NCI-H1105 treated with DMSO at 0.1 percent for 48 hours (cell line): Measurements from ENCODE around the gene EHMT1.
"Not testable (repeated sequence)": the region's sequence is repeated elsewhere in the genome, so short reads cannot be mapped to it uniquely, and the experiment has no call there.

Experiments
- DNase-seq: peaks from one replicate; lab custom pipeline; 2025; lab: John Stamatoyannopoulos, UW

Gene EHMT1

DNA sequence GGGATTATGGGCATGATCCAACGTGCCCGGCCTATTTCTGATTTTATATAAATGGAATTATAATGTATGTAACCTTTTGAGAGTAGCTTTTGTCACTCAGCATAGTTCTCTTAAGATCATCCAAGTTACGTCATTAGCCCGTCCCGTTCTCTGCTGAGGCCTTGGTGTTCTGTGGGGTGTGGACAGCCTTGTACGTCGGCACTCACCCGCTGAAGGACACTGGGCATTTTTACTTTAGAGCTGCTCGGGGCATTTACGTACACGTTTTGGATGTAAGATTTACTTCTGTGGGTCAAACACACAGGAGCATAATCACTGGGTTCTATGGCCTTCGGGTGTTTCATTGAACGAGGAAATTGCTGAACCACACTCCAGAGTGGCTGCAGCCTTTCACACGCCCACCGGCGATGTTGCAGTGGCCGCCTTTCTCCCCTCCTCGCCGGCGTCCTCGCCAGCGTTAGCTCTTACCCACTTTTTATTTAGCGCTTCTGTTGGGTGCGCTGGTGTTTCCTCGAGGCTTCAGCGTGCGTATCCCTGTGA lies 101.8 kb downstream of the EHMT1 start:
- DNase-seq = no peak

DNA sequence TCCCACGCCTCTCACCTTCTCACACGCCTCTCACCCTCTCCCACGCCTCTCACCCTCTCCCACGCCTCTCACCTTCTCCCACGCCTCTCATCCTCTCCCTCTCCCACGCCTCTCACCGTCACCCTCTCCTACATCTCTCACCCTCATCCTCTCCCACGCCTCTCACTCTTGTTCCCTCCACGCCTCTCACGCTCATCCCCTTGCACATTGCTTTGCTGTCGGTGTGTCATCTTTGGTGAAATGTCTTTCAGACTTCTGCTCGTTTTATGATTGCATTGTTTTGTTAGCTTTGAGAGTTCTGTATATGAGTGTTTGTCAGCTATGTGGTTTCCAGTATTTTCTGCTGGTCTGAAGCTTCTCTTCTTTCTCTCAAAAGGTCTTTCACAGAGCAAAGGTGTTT lies 102.7 kb downstream of the EHMT1 start:
- DNase-seq = no peak

DNA sequence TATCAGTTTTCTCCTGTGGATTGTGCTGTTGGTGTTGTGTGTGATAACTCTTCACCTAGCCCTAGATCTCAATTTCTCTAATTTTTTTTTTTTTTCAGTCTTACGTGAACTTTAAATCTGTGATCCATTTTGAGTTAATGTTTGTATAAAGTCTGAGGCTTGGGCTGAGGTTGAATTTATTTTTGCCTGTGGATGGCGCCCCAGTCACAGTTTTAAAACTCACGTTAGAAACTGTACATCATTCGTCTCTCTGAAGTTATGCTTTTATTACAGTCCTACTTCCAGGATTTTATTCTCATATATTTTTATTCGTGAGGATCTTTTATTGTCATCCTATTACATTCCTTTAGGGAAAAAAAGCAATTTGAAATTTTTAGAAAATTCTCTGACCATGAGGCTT lies 103.1 kb downstream of the EHMT1 start:
- DNase-seq = no peak

DNA sequence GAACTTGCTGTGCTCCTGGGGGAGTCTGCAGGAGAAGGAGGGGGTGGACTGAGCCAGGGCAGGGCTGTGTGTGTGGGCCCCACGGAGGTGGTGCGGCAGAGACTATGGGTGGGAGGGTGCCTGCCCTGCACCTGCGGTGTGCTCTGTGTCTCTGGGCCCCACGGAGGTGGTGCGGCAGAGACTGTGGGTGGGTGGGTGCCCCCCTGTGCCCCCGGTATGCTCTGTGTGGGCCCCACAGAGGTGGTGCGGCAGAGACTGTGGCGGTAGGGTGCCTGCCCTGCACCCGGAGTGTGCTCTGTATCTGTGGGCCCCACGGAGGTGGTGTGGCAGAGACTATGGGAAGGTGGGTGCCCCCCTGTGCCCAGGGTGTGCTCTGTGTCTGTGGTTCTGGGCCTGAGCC lies 103.7 kb downstream of the EHMT1 start:
- DNase-seq = no peak

DNA sequence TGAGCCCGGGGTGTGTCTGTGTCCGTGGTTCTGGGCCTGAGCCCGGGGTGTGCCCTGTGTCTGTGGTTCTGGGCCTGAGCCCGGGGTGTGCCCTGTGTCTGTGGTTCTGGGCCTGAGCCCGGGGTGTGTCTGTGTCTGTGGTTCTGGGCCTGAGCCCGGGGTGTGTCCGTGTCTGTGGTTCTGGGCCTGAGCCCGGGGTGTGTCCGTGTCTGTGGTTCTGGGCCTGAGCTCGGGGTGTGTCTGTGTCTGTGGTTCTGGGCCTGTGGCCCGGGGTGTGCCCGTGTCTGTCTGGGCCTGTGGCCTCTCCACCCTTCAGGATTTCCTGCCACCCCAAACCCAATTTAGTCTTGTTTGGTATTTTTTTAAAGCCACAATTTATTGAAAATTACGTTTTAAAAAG lies 104.6 kb downstream of the EHMT1 start:
- not testable (repeated sequence) for DNase-seq

DNA sequence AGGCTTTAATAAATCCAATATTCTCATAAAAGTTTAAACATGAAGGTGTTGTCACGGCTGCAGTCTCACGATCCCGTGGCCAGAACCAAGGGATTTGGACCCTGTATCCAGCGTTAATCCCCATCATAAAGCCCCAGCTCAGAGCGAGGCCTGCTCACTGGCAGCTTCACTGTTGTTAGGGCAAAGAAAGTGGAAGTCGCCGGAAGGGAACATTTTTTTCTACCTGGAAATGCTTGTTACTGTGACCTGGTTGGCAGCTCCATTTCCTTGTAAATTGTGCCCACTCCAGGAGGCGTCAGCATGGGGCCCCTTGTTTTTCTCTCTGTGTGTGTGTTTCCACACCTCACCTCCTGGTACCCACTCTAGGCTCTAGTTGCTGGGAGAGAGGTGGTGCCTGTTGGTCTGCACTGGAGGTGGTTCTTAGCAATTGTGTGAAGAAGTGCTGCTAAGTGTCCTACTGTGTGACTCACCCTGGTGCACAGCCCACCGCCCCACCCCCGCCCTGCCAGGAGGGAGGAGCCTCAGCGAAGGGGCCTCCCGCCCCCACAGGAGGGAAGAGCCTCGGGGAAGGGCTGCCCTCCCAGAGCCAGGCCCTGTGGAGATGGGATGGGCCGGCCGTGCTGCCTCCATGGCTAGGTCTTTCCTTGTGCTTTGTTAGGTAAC lies 105.1 kb downstream of the EHMT1 start:
- no peak for DNase-seq

DNA sequence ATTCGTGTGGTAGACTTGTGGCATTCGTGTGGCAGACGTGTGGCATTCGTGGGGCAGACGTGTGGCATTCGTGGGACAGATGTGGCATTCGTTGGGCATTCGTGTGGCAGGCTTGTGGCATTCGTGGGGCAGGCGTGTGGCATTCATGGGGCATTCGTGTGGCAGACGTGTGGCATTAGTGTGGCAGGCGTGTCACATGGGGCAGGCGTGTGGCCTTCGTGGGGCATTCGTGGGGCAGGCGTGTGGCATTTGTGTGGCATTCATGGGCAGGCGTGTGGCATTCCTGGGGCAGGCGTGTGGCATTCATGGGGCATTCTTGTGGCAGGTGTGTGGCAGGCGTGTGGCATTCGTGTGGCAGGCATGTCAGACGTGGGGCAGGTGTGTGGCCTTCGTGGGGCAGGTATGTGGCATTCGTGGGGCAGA lies 106.0 kb downstream of the EHMT1 start:
- no peak for DNase-seq

DNA sequence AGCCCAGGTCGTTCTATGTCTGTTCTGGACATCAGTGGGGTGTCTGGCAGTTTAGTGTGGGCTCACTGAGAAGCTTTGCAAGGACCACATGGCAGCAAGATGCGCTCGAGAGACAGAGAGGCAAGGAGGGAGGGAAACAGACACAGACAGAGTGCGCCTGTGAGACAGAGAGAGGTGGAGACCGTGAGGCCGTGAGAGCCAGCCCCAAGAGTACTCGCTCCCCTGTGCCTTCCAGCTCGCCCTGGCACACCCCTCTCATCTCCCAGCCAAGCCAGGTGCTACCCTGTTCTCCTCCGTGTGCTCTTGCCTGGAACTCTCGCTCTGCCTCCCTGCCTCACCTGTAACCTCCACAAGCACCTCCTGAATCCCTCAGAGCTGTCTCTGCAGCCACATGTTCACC lies 106.8 kb downstream of the EHMT1 start:
- DNase-seq = no peak

DNA sequence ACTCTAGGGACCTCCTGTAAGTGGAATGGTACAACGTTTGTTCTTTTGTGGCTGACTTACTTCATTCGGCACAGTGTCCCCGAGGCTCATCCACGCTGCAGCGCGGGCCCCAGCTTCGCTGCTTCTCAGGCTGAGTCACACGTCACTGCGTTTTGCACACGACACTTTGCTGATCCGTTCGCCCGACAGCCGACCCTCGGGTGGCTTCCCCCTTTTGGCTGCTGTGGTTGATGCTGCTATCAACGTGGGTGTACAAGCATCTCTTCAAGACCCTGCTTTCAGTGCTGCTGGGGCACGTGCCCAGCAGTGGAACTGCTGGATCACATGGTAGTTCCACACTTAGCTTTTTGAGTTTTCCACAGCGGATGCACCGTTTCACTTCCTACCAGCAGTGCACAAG lies 107.5 kb downstream of the EHMT1 start:
- not testable (repeated sequence) for DNase-seq

DNA sequence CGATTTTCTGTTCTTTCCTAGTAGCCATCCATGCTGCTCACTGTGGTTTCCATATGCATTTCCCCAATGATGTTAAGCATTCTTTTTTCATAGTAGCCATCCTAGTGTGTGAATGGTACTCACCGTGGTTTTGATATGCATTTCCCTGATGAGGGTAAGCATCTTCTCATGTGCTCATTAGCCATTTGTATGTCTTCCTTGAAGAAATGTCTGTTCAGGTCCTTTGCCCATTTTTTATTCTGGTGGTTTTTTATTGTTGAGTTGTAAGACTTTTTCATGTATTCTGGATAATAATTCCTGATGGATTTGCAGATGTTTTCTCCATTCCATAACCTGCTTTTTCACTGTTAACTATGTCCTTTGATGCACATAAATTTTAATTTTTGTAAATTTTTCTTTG lies 108.0 kb downstream of the EHMT1 start:
- DNase-seq = no peak

DNA sequence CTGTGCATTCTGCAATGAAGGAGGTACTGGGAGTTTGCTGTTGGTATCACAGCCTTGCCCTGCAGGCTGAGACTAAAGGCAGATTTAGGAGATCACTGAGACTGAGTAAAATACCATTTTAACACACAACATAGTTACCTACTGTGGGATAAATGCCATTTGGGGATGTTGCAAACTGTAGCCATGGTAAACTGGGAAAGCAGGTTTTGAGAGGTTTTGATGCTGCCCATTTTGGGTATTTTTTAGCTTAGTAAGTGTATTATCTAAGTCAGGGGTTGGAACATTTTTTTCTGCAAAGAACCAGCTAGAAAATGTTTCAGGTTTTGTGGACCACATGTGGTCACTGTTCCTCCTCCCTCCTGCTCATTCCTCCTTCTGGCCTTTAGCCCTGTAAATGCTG lies 108.9 kb downstream of the EHMT1 start:
- no peak for DNase-seq

DNA sequence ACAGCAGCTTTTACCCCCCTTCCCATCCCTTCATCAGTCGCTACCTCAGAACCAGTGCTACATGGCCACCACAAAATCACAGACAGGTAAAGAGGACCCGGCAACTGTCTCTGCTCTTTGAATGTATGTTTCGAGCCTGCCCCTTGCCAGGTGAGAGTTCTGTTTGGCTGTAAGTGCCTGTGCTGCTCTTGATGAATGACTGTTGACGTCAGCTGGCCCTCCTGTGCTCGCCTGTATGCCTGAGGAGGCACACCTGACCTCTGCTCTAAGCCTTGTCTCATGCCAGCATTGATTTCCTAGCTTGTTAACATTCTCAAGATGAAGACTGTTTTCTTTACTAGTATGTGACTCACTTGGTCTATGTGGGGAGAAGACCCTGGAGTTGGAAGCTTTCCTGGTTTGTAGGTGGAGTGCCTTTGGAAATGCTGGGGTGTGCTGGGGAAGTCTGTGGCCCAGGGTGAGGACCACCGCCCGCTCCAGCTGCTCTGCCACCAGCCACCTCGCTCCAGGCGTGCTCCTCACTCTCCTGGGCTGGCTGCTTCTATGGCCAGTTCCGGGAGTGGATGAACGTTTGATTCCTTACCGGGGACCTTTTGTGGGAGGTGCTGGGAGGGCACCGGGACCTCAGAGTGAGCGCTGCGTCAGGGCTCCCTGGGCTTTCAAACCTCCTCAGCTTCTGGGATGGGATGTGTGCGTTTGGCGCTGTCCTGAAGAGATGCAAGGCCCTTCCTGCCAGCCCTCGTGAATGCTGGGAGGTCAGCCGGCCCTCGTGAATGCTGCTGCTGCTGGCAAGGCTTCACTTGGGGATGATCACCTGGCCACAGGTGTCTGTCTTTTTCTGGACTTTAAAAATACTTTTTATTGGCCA lies 109.9 kb downstream of the EHMT1 start:
- DNase-seq = no peak

DNA sequence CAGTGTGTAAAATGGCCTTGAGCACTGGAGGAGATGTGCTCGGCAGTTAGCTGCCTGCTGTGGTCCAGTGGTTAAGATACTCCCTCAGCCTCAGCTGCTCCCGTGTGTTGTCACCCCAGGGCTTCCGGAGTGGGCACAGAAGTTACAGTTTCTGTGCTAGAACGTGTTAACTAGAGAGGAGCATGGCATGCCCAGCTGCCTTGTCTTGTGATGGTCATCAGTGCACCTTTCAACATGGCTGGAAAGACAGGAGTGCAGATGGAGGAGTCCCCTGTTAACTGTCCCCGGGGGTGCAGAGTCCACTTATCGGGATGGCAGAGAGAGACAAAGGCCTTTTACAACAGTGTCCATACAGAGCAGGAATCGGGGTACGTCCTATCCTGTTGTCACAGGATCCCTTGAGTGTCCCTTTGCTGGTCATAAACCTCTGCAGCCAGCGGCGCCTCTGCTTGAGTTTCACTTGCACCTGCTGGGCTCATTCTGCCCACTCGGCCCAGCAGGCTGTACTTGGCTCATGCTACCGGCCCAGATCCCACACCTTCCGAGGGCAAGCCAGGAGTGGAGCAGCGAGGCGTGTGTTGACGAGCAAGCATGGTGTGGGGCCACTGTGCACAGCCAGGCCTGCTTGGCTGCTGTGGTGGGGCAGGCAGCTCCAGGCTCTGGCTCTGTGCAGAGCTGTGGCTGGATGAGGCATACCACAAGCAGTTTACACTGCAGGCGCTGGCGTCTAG lies 112.6 kb downstream of the EHMT1 start:
- no peak for DNase-seq

DNA sequence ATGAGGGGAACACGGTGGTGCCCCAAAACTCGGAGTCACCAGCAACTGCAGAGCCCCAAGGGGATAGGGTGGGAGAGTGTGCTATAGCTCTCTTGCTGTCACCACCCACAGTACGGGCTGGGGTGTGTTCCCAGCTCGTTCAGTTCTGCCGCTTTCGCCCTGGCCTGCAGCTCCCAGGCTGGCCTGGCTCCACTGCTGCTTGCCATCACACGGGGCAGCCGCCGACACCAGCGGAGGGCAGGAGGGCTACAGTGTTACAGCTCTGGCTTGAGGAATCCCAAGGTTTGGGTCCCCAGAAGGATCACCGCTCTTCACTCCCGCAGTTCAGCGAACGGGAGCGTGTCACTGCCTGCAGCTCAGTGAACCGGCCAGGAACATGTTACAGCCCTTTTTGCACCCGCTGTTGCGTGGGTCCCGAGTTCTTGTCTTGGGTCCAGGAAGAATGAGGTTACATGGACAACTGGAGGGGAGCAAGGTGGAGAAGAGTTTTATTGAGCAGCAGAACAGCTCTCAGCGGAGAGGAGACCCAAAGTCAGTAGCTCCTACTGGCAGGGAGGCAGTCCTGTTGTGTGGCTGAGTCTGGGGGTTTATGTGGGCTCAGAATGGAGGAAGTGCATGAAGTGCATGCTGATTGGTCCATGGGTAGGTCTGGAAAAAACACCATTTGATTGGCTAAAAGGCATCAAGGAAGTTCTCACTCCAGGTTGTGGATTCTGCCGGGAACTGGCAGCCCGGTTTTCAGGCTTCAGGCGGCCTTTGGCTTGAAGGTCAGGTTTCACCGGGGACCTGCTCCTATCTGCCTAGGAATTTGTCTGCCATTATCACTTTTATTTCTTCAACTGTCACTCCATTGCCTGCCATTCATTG lies 113.4 kb downstream of the EHMT1 start:
- no peak for DNase-seq

DNA sequence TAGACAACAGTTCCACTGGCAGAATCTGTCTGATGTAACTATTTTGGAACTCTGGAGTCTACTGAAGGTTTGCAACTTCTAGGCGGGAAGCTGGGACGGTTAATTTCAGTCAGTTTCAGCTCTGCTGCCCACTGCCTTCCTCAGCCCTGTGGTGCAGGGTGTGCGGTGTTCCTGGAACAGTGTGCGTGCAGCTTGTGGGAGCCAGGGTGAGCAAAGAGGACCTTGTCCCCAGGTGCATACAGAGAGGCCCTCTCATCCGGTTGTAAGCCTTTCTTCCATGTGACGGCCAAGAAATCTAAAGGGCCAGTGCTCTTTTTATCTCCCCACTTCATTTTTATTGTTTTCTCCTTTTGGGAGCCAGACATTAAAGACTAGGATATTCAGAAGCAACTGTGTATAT lies 114.6 kb downstream of the EHMT1 start:
- no peak for DNase-seq

DNA sequence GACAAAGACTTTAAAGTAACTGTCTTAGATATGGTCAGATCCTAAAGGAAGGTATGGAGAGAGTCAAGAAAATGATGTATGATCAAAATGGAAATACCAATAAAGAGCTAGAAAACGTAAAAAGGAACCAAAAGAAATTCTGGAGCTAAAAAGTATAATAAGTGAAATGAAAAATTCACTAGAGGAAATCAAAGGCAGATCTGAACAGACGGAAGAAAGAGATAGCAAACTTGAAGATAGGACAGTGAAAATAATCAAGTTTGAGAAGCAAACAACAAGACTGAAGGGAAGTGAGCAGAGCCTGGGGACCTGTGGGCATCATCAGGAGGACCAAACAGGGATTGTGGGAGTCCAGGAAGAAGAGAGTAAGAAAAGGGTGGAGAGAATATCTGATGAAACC lies 115.4 kb downstream of the EHMT1 start:
- DNase-seq = no peak

DNA sequence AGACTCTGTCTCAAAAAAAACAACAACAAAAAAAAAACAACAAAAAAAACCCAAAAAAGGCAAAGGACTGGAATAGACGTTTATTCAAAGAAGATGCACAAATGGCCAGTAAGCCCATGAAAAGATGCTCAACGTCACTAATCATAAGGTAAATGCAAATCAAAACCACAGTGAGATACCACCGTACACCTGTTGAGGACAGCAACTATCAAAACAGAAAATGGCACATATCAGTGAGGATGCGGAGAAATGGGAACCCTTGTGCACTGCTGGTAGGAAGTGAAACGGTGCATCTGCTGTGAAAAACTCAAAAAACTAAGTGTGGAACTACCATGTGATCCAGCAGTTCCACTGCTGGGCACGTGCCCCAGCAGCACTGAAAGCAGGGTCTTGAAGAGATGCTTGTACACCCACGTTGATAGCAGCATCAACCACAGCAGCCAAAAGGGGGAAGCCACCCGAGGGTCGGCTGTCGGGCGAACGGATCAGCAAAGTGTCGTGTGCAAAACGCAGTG lies 119.4 kb downstream of the EHMT1 start:
- not testable (repeated sequence) for DNase-seq

DNA sequence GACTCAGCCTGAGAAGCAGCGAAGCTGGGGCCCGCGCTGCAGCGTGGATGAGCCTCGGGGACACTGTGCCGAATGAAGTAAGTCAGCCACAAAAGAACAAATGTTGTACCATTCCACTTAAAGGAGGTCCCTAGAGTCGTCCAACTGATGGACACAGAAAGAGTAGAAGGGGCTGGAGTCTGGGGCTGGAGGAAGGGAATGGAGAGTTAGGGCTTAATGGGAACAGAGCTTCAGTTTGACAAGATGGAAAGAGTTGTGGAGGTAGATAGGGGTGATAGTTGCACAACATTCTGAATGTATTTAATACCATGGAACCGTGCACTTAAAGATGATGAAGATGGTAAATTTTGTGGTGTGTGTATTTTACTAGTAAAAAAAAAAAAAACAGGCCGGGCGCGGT lies 119.9 kb downstream of the EHMT1 start:
- no peak for DNase-seq

DNA sequence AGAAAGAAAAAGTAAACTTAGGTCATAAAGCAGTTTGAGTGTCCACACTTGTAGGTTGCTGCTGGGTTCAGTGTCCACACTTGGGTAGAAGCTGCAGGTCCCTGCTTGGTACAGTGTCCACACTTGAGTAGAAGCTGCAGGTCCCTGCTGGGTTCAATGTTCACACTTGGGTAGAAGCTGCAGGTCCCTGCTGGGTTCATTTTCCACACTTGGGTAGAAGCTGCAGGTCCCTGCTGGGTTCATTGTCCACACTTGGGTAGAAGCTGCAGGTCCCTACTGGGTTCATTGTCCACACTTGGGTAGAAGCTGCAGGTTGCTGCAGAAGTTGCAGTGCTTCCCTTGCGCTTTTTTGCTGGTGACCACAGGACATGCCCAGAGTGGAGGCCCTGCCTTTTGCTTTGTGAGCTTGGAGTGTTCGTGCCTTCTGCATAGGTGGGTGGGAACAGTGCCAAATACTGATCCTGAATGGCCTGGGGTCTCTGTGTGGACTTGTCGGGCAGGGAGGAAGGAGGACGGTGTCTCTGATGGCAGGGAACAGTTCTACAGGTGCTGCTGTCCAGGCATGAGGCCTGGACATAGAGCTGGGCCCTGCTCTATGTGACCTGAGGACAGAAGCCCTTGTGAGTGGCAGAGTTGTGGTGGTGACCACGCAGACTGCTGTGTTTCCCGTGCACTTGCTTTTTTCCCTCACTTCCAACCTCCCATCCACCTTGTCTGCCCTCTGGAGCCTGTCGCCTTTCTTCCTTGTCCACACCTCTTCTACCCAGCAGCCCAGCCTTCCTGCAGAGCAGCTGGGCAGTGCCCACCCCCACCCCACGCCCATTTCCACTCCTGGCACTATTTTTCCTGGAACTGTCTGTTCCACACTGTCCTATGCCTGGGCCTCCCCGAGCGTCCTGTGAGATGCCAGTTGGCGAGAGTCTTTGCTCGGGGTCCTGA lies 120.8 kb downstream of the EHMT1 start:
- no peak for DNase-seq

DNA sequence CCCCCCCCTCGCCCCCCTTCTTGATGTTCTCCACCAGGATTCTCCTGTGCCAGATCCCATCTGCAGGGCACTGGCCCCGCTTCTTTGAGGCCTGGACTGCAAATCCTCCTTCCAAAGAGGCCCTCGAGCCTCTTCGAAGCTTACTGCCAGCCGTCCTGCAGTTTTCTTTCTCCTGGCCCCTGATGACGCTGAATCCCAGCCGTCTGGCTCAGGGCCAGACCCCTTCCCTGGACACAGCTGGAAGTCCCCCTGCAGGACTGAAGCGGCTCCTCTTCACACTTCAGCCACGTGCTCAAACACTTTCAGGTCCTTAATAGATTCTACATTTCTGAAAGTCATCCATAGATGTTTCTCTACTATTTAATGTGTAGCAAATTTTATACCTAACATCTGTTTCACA lies 121.5 kb downstream of the EHMT1 start:
- peak; percentile 1 for DNase-seq
